ENCODE measurements around the gene NSG1. TPM values are rescaled to one million over a fixed set of nuclear protein-coding genes. Genes with fewer than 3 reads are reported as not detected.

Gene NSG1
- total RNA-seq, 1 donor = not detected

DNA sequence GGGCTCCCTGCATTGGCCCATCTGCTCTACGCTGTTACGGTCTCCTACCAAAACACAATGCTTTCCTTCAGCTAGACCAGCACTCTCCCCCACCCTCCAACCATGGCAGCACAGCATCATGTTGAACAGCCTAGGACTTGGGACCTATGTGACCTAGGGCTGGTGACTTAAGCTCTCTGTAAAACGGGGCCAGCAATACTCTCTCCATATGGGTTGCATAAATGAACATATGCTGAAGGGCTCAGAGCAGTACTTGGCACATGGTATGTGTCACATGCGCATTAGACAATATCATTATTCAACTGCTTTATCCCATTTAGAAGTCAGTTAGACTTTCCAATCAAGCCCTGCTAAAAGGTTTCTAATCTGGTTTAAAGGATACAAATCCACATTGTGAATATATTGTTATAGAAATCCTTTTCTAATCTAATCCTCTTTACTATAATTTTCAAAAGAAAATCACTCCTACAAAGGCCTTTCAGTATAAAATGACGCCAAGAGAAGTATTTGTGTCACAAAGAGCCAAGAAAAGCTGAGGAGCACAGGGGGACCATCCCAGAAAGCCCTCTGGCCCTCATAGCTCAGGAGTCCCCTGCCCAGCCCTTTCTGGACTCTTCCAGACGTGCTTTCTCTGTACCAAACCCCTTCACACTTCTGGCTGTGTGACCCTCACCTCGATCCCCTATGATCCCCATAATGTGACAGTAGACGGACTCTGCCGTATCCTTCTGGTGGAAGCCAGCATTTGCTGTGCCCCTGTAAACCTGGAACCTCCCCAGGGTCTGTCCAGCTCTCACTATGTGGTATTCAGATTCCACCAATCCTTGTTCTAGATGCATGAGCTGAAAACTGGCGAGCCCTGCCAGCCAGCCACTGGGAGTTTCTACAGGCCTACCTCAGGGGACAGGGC lies 42.3 kb downstream of the NSG1 start:
- DNase-seq (ENCODE audit: low read depth in 2 of 3, low spot score in 2 of 3) = no peak

GRCh38 chr4:4430492-4431195 lies 43.7 kb downstream of the NSG1 start:
- peak; percentile 13 to 59 (median 18) for DNase-seq (ENCODE audit: low read depth in 2 of 3, low spot score in 2 of 3)

GRCh38 chr4:4432341-4433125 lies 45.6 kb downstream of the NSG1 start:
- DNase-seq (ENCODE audit: low read depth in 2 of 3, low spot score in 2 of 3) = no peak

DNA sequence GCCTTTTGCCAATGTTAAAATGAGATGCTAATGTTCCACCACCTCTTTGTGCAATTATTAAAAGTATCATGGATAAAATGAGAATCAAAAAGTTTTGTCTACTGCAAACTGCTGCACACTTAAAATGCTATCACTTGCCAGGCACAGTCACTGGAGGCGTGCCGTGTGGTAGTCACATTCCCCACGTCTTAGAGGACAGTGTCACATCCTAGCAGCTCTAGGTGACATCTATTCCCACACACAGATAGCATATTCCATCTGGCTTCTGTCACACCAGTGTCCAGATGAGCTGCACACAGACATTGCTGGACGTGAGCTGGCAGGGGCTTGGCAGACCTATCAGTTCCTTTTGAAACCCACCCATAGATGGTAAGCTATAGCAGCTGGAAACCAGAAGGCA lies 47.0 kb downstream of the NSG1 start:
- no peak for DNase-seq (ENCODE audit: low read depth in 2 of 3, low spot score in 2 of 3)

DNA sequence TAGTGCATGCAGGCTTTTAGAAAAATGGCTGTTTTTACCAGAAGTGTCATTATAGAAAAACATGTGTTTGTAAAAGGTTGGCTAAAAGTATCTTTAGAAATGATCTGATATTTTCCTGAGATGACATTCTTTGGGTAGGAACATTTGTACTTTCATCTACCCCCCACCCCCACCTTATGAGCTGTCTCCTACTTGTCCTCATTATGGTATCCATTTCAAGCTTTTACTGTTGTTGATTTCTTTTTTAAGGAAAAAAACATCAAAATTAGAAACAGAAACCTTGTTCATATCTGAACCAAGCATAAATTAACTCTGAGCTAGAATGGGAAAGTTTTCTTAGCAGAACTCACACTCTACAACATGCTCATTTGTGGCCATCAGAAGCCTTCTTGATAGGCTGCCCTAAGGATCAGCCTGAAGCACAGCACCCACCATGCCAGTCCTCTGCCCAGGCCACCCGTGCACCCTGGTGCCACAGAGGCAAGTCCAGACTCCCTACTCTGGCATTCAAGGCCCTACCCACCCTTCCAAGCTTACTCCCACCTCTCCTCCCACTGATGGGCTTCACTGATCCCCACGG lies 49.4 kb downstream of the NSG1 start:
- no peak for DNase-seq (ENCODE audit: low read depth in 2 of 3, low spot score in 2 of 3)

DNA sequence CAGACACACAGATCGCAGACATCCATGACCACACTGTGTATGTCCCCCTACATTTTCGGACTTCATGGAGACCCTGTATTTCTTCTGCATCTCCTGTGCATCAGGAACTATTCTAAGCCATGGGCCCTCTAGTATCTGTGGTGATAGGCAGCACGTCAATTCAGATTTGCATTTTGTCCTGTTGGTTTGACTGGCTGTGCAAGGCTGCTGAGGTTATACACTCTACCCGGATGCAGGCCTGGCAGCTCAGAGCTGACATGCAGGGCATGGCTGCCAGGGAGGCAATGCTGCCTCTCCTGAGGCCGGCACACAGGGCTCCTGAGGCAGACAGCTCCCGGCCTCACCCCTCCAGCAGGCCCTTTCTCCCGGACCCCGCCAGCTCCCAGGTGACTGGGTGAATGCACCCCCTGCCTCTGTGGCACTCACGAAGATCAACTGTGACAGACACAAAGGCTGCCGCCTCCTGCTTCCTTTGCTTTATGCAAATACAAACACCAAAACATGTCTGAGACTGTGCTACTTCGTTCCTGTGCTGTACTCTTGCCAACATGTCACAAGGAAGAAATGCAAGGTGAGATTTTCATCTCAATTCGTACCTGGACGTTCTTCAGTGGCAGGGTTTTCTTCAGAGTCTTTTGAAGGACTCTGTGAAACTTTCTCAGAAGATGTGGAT lies 51.0 kb downstream of the NSG1 start:
- no peak for DNase-seq (ENCODE audit: low read depth in 2 of 3, low spot score in 2 of 3)

DNA sequence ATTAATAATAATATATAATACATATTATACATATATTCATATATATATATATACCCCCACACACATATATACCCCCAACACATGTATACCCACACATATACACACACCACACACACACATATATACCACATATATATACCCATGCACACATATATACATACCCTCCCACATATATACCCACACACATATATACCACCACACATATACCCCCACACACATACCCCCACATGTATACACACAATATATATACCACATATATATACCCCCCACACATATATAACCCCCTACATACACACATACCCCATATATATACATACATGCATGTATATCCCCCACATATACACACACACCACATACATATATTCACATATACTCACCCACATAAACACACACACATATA lies 52.0 kb downstream of the NSG1 start:
- DNase-seq (ENCODE audit: low read depth in 2 of 3, low spot score in 2 of 3) = no peak

DNA sequence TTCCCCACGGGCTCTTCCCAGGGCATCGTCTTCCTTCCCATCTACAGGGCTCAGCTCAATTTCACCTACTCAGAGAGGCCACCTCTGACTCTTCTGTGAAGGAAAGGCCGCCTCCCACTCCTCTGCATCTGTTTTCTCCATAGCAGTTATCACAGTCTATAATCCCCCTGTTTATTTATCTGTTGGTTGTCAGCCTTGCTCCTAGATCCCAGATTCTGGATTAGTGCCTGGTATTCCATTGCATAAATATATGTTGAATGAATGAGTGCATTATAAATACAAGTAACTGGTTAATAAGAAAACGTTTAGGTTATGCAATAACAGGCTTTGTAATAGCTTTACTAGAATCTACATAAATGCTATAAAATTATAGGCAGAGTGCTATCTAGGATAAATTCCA lies 52.9 kb downstream of the NSG1 start:
- DNase-seq (ENCODE audit: low read depth in 2 of 3, low spot score in 2 of 3) = no peak

GRCh38 chr4:4440333-4441061 lies 53.6 kb downstream of the NSG1 start:
- no peak for DNase-seq (ENCODE audit: low read depth in 2 of 3, low spot score in 2 of 3)

GRCh38 chr4:4443821-4444220 lies 56.9 kb downstream of the NSG1 start:
- no peak for DNase-seq (ENCODE audit: low read depth in 2 of 3, low spot score in 2 of 3)

GRCh38 chr4:4446434-4446833 lies 59.5 kb downstream of the NSG1 start:
- no peak for DNase-seq (ENCODE audit: low read depth in 2 of 3, low spot score in 2 of 3)

- no peak for DNase-seq (ENCODE audit: low read depth in 2 of 3, low spot score in 2 of 3)
These were observed 68.4 kb downstream of the NSG1 start for GRCh38 chr4:4455210-4455865.

GRCh38 chr4:4456351-4456750 lies 69.4 kb downstream of the NSG1 start:
- DNase-seq (ENCODE audit: low read depth in 2 of 3, low spot score in 2 of 3) = no peak

DNA sequence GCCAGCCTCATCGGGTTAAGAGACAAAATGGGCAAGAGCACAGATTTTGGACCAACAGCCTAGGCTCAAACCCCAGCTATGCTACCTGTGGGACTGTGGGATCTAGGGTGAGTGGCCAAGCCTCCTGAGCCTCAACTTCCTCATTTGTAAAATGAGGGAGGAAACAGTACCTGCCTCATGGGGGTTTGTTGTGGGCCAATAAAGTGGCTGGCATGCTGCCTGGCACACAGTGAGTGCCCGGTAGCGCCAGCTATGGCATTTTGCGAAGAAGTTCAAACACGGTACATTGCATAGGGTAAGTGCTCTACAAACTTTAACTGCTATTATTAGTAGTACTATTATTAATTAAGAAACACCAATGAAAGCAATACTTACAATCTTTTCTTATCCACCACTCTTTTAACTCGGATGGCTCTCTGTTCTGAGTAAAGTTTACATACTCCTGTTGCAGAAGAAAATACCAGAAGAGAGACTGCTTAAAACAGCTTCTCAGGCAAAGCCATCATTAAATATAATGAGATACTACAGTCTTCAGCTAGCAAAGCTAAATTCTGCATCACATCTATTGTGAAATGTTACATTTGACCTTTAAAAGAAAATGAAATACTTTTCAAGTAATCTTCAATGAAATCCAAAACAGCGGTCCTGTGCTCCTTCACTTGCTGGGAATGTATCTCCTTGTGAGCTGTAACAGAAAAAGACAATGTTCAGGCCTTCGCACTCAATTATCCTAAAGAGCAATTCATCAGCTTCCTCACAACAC lies 70.1 kb downstream of the NSG1 start:
- no peak for DNase-seq (ENCODE audit: low read depth in 2 of 3, low spot score in 2 of 3)

DNA sequence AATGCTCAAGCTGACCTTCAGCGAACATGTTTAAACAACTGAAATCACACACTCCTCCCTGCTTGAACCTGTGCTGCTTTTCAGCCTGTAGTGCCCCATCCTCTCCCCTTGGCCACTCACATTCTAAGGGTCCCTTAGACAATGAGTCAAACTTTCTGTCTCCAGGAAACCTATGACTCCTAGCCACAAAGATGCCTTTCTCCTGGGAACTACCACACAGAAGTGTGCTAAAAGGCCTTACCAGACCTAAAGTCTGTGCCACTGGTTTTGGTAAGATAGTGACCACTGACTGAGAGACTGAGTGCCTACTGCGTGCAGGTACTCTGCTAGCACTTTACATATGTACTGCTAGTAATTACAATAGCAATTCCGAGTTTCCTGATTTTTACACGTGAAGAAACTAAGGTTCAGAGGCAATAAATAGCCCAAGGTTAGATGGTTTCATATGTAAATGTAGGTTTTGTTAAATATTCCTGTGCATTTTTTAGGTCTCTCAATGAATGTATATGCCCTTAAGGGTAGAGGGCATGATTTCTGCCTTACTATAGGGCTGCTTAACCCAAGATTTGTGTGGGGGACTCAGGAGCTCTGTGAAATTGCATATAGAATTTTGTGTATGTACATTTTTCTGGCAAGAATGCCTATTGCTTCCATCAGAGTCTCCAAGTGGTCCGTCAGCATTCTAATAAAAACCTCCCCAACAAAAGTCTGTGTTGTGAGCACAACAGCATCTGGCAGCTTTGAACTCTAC lies 71.1 kb downstream of the NSG1 start:
- no peak for DNase-seq (ENCODE audit: low read depth in 2 of 3, low spot score in 2 of 3)

DNA sequence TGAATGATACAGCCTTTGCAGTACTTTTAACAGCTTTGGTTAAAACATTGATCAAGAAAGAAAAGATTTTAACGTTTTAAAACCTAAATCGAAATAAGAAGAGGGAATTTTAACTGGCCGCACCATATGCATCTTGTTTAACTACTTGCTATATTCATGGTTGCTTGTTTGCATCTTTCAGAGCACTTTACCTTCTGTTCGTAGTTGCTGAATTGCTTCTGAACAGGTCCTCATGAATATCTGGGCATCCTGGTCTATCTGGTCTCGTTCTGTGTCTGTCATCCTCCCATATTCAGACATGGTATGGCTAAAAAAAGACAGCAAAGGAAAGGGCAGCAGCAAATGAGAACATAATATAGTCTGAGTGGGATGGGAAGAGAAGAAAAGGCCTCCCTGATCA lies 72.3 kb downstream of the NSG1 start:
- no peak for DNase-seq (ENCODE audit: low read depth in 2 of 3, low spot score in 2 of 3)

- no peak for DNase-seq (ENCODE audit: low read depth in 2 of 3, low spot score in 2 of 3)
These were observed 73.9 kb downstream of the NSG1 start for GRCh38 chr4:4460759-4461158.

DNA sequence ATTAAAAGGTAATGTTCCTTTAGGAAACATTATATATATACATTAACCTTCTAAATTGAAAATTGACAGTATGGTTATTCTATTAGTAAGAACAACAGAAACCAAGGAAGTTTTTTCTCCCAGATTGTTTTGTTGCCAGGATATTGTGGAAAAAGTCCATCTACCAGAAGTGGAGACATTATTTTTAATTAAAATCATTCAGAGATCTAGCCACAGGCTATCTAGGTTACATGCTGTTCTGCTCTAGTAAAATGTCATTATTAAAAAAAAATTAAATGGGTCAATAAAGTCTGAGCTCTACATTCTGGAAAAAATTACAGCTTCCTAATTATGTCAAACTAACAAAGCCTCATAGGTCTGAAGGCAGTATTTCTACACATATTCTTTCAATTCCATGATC lies 74.3 kb downstream of the NSG1 start:
- no peak for DNase-seq (ENCODE audit: low read depth in 2 of 3, low spot score in 2 of 3)

All from hematopoietic multipotent progenitor cell (in vitro differentiated cells).